Measurements from ENCODE around the gene RASSF10.

- TF ChIP-seq ZNF512 (CRISPR knock-in tag; IDR thresholded peaks at IDR 0.05; ENCODE audit: borderline replicate concordance) (no peak), CTCF (IDR thresholded peaks at IDR 0.05) (no peak), ESRRA (CRISPR knock-in tag; IDR thresholded peaks at IDR 0.05; ENCODE audit: borderline replicate concordance) (no peak), MAX (CRISPR knock-in tag; IDR thresholded peaks at IDR 0.05) (no peak), NR3C1 (CRISPR knock-in tag; conservative IDR thresholded peaks at IDR 0.05; ENCODE audit: low read depth) (no peak), SP1 (CRISPR knock-in tag; conservative IDR thresholded peaks at IDR 0.05) (no peak), USF2 (CRISPR knock-in tag; IDR thresholded peaks at IDR 0.05) (no peak)
These were observed 43.0 kb downstream of the RASSF10 start for GRCh38 chr11:13052130-13052571.
